ENCODE results near the gene C19orf25.

The C19orf25 gene

DNA sequence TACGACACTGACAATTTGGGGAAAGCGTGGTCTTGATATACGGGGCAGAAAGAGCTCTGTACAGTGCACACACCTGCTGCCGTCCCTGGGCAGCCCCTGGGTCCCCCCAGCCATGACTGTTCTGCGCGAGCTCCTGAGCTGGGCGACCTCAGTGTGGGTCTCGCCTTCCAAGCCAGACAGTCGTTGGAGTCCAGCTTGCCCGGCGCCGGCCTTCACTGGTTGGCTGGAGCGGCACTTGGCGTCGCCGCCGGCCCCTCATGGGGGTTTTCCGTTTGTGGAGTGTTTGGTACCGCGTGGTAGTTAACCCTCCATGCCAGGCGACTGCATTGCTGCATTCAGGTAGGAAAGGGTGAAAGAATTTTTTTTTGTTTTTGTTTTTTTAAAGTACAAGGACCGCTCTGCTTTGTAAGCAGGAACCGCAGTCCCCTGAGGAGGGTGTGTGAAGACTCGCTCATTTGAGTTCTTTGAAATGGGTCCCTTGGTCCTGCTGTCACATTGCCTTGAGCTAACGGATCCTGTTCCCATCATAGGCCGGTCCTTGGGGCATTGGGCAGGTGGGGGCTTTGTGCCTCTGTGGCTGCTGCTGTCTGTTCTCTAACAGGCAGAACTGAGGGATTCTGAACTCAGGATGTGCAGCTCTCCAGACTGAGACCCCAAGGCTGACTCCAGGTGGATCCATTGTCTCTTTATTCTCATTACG, 51.6 kb downstream of the C19orf25 start:
- no peak for DNase-seq (ENCODE audit: low read depth)
- H3K4me3 ChIP-seq (ENCODE audit: low read depth, low read length): no peak overlapping the region
- TF ChIP-seq, protein P1, sequence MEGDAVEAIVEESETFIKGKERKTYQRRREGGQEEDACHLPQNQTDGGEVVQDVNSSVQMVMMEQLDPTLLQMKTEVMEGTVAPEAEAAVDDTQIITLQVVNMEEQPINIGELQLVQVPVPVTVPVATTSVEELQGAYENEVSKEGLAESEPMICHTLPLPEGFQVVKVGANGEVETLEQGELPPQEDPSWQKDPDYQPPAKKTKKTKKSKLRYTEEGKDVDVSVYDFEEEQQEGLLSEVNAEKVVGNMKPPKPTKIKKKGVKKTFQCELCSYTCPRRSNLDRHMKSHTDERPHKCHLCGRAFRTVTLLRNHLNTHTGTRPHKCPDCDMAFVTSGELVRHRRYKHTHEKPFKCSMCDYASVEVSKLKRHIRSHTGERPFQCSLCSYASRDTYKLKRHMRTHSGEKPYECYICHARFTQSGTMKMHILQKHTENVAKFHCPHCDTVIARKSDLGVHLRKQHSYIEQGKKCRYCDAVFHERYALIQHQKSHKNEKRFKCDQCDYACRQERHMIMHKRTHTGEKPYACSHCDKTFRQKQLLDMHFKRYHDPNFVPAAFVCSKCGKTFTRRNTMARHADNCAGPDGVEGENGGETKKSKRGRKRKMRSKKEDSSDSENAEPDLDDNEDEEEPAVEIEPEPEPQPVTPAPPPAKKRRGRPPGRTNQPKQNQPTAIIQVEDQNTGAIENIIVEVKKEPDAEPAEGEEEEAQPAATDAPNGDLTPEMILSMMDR (IDR thresholded peaks at IDR 0.05; ENCODE audit: control insufficient read depth, extremely low read depth, insufficient read depth): no peak

DNA sequence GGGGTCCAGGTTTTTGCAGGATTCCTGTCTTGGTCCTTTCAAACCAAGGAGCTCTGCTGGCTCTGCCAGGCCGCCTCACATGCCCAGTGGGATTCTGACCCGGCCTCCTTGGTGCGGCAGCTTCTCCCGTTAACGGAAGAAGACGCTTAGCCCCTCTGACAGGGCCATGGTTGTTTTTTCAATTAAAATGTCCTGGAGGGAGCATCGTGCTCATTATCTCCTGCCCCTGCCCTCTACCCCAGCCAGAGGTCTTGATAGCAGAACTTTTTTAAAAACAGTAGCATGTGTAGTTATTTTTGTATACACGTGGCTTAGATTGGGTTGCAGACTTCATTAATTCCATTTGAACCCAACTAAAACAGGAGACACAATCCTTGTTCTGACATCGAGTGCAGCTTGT, 52.3 kb downstream of the C19orf25 start:
- TF ChIP-seq, protein P1 (IDR thresholded peaks at IDR 0.05; ENCODE audit: control insufficient read depth, extremely low read depth, insufficient read depth): no peak
- no peak overlapping the region for H3K4me3 ChIP-seq (ENCODE audit: low read depth, low read length)
- DNase-seq (ENCODE audit: low read depth): no peak

GRCh38 chr19:1425902-1426301, 53.1 kb downstream of the C19orf25 start:
- TF ChIP-seq, protein P1 (IDR thresholded peaks at IDR 0.05; ENCODE audit: control insufficient read depth, extremely low read depth, insufficient read depth): no peak
- DNase-seq (ENCODE audit: low read depth): no peak
- no peak overlapping the region for H3K4me3 ChIP-seq (ENCODE audit: low read depth, low read length)

DNA sequence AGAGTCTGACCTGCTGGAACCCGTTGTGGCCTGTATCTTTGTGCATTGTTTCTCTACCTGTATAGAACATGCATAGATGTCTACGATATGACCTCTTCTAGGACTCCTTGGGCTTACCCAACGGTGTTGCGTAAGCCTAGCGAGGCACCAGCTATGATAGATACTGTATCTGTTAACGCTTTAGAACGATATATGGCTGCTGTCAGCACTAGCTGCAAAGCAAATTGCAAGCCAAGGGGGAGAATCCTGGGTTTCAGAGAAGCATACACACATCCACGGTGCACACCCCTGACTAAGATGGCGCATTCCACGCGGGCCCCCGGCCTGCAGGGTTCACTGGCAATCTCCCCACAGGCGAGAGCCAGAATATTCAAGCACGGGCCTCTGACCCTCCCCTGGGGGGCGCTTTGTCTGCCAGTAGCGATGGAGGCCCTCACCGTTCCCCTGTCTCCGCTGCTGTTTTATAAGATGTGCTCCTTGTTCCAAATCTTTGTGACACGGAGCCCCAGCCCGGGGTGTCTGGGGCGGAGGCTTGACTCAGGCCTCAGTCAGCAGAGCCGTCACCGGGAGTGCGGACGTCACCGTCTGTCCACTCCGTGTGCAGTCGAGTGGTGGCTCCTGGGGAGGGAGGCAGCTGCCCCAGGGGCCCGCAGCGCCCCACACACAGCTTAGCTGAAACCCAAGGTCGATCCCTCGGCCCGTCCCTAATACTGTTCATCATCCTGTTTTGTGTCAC, 53.7 kb downstream of the C19orf25 start:
- TF ChIP-seq, protein P1 (IDR thresholded peaks at IDR 0.05; ENCODE audit: control insufficient read depth, extremely low read depth, insufficient read depth): no peak
- DNase-seq (ENCODE audit: low read depth): no peak
- H3K4me3 ChIP-seq (ENCODE audit: low read depth, low read length): no peak overlapping the region

GRCh38 chr19:1424192-1424955, 54.6 kb downstream of the C19orf25 start:
- TF ChIP-seq, protein P1 (IDR thresholded peaks at IDR 0.05; ENCODE audit: control insufficient read depth, extremely low read depth, insufficient read depth): no peak
- H3K4me3 ChIP-seq (ENCODE audit: low read depth, low read length): no peak overlapping the region
- no peak for DNase-seq (ENCODE audit: low read depth)

- H3K4me3 ChIP-seq (ENCODE audit: low read depth, low read length): no peak overlapping the region
- TF ChIP-seq, protein P1 (IDR thresholded peaks at IDR 0.05; ENCODE audit: control insufficient read depth, extremely low read depth, insufficient read depth): no peak
- no peak for DNase-seq (ENCODE audit: low read depth)
These were observed 55.4 kb downstream of the C19orf25 start for GRCh38 chr19:1423436-1424191.

Data from LNCaP clone FGC (cell line).